ENCODE data around the gene FBH1. TPM values are rescaled to one million over a fixed set of nuclear protein-coding genes. Genes with fewer than 3 reads are reported as not detected.

Gene FBH1
- total and polyA plus RNA-seq, 7 donors = 32.4 to 59.3 (median 43.2) TPM

DNA sequence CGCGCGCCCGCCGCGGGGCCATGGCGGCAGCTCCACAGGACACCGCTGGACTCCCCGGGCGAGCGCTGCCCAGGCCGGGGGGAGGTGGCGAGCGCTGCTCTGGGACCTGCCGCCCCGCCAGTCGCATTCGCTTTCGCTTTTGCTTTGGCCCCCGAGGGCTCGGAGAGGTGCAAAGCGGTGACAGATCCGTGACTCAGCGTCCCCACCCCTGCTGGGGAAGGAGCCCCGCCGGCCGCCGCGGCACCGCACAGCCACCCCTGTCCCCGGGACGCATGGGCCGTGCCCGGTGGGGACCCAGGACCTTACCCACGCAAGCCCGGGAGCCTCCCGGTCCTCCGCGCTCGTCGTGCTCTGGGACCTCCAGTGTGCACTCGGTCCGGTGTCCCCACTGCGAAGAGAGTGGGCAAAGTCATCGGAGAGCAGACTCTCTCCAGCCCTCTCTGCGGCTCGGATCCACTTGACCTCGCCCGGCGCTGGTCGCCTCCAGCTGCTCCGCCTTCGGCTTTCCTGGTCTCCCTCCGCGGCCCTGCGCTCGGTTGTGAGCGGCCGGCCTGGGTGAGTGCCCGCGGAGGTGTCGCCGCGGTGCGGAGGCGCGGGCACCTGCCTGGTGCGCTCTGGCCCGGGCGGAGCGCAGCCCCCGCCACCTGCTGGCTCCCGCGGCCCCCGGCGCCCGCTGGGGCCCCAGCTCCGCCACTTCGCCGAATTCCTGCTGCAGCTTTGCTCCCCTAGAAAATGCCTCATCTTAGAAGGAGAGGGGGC, 87.6 kb downstream of the FBH1 start, which contains the start of gene IL15RA:
TSS of gene IL15RA (minus strand) at position 73 of the 759 bp plus-strand sequence. CDS start at position 22, 51 bp downstream.
- DNase-seq (peak; percentile 80 to 88), ATAC-seq (peak; percentile 84 to 87 (median 86))
- Histone ChIP-seq H3K4me3 (peak within 1 kb of the TSS; percentile 89), H3K27me3 (ENCODE audit: insufficient read depth in 3 of 3, low read length in 2 of 3) (no peaks in the 10 kb centered on the region), H3K4me1 (peaks cover 7% of the 10 kb centered on the region), H3K27ac (peak within 1 kb of the TSS; percentile 93), H3K9me3 (no peaks in the 10 kb centered on the region), H3K36me3 (ENCODE audit: insufficient read depth in 1 of 2, low read depth in 1 of 2) (no peaks in the 10 kb centered on the region)
- TF ChIP-seq, protein P1, sequence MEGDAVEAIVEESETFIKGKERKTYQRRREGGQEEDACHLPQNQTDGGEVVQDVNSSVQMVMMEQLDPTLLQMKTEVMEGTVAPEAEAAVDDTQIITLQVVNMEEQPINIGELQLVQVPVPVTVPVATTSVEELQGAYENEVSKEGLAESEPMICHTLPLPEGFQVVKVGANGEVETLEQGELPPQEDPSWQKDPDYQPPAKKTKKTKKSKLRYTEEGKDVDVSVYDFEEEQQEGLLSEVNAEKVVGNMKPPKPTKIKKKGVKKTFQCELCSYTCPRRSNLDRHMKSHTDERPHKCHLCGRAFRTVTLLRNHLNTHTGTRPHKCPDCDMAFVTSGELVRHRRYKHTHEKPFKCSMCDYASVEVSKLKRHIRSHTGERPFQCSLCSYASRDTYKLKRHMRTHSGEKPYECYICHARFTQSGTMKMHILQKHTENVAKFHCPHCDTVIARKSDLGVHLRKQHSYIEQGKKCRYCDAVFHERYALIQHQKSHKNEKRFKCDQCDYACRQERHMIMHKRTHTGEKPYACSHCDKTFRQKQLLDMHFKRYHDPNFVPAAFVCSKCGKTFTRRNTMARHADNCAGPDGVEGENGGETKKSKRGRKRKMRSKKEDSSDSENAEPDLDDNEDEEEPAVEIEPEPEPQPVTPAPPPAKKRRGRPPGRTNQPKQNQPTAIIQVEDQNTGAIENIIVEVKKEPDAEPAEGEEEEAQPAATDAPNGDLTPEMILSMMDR (IDR thresholded peaks at IDR 0.05) = peak; percentile 15
- 0% methylated on average over 35 to 80 of the region's 80 CpGs for WGBS, 3 donors
- intact Hi-C loops (cut with DNase I) = loop anchor here (5.0 to 10.0 kb wide), 2 partner anchors 85 to 163 kb away; partner anchors contain the start of genes FBH1 (in 1 of the 2) and GDI2 (in 1 of the 2)

DNA sequence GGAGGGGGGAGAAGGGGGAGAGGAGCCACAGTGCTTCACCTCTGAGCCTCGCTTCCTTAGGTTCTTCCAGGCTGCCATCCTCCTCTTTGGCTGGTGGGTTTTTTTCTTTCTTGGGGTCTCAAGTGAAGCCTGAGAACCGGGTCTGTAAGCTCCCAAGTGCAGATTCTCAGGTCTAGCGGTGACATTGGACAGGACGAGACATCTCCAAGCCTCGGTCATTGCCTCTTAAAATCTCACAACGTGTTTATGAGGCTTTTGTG, 88.1 kb downstream of the FBH1 start:
- TF ChIP-seq, protein P1 (IDR thresholded peaks at IDR 0.05) = no peak
- peak overlapping the region; percentile 89 for H3K4me3 ChIP-seq
- no peaks in the 10 kb centered on the region for H3K36me3 ChIP-seq (ENCODE audit: insufficient read depth in 1 of 2, low read depth in 1 of 2)
- H3K27me3 ChIP-seq (ENCODE audit: insufficient read depth in 3 of 3, low read length in 2 of 3) = no peaks in the 10 kb centered on the region
- intact Hi-C loops (cut with DNase I) = loop anchor here (5.0 to 10.0 kb wide), 2 partner anchors 86 to 163 kb away; partner anchors contain the start of genes FBH1 (in 1 of the 2) and GDI2 (in 1 of the 2)
- H3K27ac ChIP-seq = peak overlapping the region; percentile 93
- DNase-seq (no peak), ATAC-seq (no peak)
- H3K4me1 ChIP-seq = peaks cover 7% of the 10 kb centered on the region
- WGBS, 3 donors = 8 to 25% (median 14%) methylated on average over 6 of the region's 6 CpGs
- no peaks in the 10 kb centered on the region for H3K9me3 ChIP-seq

DNA sequence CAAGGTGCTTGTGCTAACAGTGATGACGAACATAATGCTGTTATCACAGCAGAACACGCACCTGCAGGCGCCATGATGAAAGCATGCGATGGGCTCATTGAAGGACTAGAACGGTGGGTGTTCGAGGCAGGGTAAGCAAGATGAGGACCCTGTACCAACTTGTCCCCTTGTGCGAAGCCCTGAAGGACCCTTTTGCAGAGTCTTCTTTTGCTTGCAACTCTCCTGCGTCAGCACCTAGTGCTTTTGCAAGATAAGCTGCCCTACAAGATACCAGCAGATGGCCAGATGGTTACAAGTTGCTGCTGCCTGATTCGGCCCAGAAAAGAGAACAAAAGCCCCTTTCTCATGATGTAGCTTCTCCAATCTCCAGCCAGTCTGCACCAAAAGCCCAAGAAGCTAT, 91.5 kb downstream of the FBH1 start:
- H3K4me1 ChIP-seq = no peaks in the 10 kb centered on the region
- no peak overlapping the region for H3K4me3 ChIP-seq
- ATAC-seq = no peak
- no peaks in the 10 kb centered on the region for H3K36me3 ChIP-seq (ENCODE audit: insufficient read depth in 1 of 2, low read depth in 1 of 2)
- DNase-seq = no peak
- no peaks in the 10 kb centered on the region for H3K27me3 ChIP-seq (ENCODE audit: insufficient read depth in 3 of 3, low read length in 2 of 3)
- intact Hi-C loops (cut with DNase I) = no loop called here
- WGBS, 3 donors = 88 to 94% (median 89%) methylated on average over 9 of the region's 9 CpGs
- TF ChIP-seq, protein P1 (IDR thresholded peaks at IDR 0.05) = no peak
- H3K27ac ChIP-seq = no peak overlapping the region
- H3K9me3 ChIP-seq = no peaks in the 10 kb centered on the region

DNA sequence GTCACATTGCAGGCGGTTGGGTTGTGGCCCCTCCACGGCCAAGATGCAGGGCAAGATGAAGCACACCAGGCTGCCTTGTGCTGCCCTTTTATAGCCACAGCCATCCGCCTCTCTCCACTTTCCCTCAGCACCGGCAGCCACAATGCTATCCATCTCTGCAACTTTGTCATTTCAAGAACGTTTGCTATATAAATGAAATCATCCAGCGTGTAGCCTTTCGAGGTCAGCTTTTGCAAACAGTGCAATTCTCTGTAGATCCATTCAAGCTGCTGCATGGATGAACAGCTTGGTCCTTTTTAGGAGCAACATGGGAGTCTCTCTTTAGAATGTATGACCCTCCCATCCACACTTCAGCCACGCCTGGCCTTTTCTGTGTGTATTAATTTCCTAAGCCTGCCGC, 93.7 kb downstream of the FBH1 start:
- no peaks in the 10 kb centered on the region for H3K9me3 ChIP-seq
- intact Hi-C loops (cut with DNase I) = no loop called here
- no peak overlapping the region for H3K4me3 ChIP-seq
- ATAC-seq = no peak
- no peak overlapping the region for H3K27ac ChIP-seq
- no peaks in the 10 kb centered on the region for H3K27me3 ChIP-seq (ENCODE audit: insufficient read depth in 3 of 3, low read length in 2 of 3)
- no peaks in the 10 kb centered on the region for H3K4me1 ChIP-seq
- DNase-seq = no peak
- TF ChIP-seq, protein P1 (IDR thresholded peaks at IDR 0.05) = no peak
- 70 to 73% (median 73%) methylated on average over 9 of the region's 9 CpGs for WGBS, 3 donors
- no peaks in the 10 kb centered on the region for H3K36me3 ChIP-seq (ENCODE audit: insufficient read depth in 1 of 2, low read depth in 1 of 2)
